Mucosa of descending colon (tissue), 3 donors: ENCODE data around the gene RPS5. TPM values are rescaled to one million over a fixed set of nuclear protein-coding genes. Genes with fewer than 3 reads are reported as not detected.

Source experiments
- ATAC-seq: fragments of 200-7000 bp; cut with Tn5 transposase; one replicate; pipeline ENCODE4 v1.9.1; 2020; ENCODE audit warnings: mild to moderate bottlenecking, moderate library complexity
- DNase-seq, 3 donors: peaks; one replicate each; pipeline ENCODE4 v3.0.0-alpha.2; 2020
- H3K36me3 ChIP-seq: fragments of 200-600 bp; one replicate; pipeline ENCODE4 v1.8.0; 2021; ENCODE audit warnings: low read depth, mild to moderate bottlenecking
- H3K4me1 ChIP-seq: fragments of 200-600 bp; one replicate; pipeline ENCODE4 v1.8.0; 2021; ENCODE audit warnings: low read depth, mild to moderate bottlenecking
- H3K4me3 ChIP-seq: fragments of 200-600 bp; one replicate; pipeline ENCODE4 v1.8.0; 2021; ENCODE audit warnings: mild to moderate bottlenecking
- H3K9me3 ChIP-seq: fragments of 200-600 bp; one replicate; pipeline ENCODE4 v1.8.0; 2021; ENCODE audit warnings: mild to moderate bottlenecking
- intact Hi-C, 2 donors: fragments of 100-400 bp; cut with DNase I in 1 of 2; cut with micrococcal nuclease in 1 of 2; formaldehyde crosslinking; loops; one replicate each; pipeline versions ENCODE4 v1.11.0 to v1.11.1; 2022; cut with DNase I, micrococcal nuclease
- total RNA-seq, 3 donors: library from RNA; stranded (reverse); fragmentation: NEBNext Ultra II Directional in 2 of 3; extraction: Animal tissue kit (Norgen Biotek cat#: 25700) in 2 of 3; gene quantifications; one replicate each; pipeline versions ENCODE4 v1.2.1 to v1.2.4, GENCODE V29; 2021 to 2023
- TF ChIP-seq, protein P1 (sequence below): fragments of 200-600 bp; IDR thresholded peaks from one replicate; pipeline ENCODE4 v1.8.0; 2022; ENCODE audit warnings: antibody characterized with exemption, mild to moderate bottlenecking
- donor health status: DM: no; HTN: no; CAD: no; lungs with moderate emphysema.
- donor health status: DM: no; HTN: no; CAD: no.
- donor health status: DM: no; HTN: yes; CAD: no.

Gene RPS5
- total RNA-seq, 3 donors from 2014 or later: 692 to 768 (median 754) TPM

DNA sequence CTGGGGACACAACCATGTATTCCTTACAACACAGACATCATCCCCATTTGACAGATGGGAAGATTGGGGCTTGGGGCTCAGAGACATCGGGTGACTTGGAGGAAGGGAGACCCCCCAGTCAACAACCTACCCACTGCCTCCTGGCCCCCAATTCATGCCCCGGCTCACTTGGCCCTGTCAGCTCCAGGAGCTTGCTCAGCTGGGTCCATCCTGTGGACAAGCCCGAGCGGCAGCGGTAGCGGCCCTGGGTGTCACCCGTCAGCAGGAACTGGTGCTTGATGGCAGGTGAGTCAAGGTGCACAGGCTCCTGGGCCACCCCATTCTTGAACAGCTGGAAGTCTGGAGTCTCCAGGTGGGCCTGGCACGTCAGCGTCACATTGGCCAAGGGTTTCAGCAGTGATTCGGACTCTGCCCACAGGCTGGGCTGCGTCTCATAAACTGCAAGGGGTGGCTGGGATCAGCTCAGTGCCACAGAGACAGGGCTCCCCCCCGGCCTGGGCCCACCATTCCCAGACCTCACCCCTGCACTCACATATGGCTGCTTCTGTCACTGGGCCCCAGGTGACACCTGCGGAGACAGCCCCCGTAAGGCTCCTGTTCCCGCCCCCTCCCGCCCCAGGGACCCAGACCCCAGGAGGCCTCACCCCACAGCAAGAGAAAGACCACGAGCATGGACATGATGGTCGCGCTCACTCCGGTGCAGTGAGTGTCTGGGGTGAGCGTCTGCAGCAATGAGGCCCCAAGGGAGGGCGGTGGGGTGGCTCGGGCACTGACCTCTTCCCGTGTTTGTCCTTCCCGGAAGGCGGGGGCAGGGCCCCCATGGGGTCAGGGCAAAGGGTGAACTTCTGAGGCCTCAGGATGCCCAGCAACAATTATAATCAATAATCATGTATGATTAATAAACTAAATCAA is 34.1 kb upstream of the RPS5 start, which contains the start of gene A1BG:
TSS of gene A1BG (minus strand) at position 733 of the 912 bp plus-strand sequence. CDS start at position 678, 55 bp downstream.
- DNase-seq (no peak), ATAC-seq (no peak)
- H3K4me3 ChIP-seq: no peak within 1 kb of the TSS
- intact Hi-C loops: no loop called here
- no peaks in the 10 kb centered on the region for H3K4me1 ChIP-seq
- H3K36me3 ChIP-seq: no peaks in the 10 kb centered on the region
- TF ChIP-seq, protein P1, sequence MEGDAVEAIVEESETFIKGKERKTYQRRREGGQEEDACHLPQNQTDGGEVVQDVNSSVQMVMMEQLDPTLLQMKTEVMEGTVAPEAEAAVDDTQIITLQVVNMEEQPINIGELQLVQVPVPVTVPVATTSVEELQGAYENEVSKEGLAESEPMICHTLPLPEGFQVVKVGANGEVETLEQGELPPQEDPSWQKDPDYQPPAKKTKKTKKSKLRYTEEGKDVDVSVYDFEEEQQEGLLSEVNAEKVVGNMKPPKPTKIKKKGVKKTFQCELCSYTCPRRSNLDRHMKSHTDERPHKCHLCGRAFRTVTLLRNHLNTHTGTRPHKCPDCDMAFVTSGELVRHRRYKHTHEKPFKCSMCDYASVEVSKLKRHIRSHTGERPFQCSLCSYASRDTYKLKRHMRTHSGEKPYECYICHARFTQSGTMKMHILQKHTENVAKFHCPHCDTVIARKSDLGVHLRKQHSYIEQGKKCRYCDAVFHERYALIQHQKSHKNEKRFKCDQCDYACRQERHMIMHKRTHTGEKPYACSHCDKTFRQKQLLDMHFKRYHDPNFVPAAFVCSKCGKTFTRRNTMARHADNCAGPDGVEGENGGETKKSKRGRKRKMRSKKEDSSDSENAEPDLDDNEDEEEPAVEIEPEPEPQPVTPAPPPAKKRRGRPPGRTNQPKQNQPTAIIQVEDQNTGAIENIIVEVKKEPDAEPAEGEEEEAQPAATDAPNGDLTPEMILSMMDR: no peak
- H3K9me3 ChIP-seq: no peaks in the 10 kb centered on the region

DNA sequence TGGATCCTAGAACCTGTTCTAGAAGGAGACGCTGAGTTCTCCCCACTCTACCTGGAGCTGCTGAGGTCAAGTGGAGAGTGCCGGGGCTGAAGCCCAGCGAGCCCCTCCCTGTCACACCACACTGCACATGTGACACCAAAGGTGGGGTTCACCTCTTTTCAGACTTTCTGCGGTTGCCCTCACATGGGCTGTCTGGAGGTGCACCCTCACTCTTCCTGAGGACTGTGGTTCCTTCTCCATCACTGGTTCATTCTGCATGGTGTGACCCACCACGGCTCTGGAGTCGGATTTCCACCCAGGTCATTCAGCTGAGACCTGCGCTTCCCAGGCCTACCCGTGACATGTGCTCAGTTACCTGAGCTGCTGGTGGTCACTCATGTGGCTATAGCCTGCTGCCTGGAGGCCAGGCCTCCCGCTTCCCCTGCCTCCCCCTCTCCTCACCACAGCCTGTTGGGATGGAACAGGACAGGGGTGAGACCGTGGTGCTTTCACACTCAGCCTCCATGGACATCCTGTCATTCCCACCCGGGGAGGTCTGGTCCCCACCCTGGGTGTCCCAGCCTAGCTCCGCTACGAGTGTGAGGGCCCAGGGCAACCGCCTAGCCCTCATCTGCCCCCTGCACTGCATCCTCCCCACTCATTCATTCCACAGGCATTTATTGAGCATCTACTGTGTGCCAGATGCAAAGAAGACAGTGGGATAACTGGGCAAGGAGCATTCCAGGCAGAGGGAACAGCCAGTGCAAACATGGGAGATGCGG is 33.2 kb upstream of the RPS5 start:
- intact Hi-C loops: no loop called here
- no peaks in the 10 kb centered on the region for H3K9me3 ChIP-seq
- no peaks in the 10 kb centered on the region for H3K4me1 ChIP-seq
- TF ChIP-seq, protein P1: no peak
- no peak overlapping the region for H3K4me3 ChIP-seq
- H3K36me3 ChIP-seq: no peaks in the 10 kb centered on the region
- DNase-seq (no peak), ATAC-seq (no peak)

DNA sequence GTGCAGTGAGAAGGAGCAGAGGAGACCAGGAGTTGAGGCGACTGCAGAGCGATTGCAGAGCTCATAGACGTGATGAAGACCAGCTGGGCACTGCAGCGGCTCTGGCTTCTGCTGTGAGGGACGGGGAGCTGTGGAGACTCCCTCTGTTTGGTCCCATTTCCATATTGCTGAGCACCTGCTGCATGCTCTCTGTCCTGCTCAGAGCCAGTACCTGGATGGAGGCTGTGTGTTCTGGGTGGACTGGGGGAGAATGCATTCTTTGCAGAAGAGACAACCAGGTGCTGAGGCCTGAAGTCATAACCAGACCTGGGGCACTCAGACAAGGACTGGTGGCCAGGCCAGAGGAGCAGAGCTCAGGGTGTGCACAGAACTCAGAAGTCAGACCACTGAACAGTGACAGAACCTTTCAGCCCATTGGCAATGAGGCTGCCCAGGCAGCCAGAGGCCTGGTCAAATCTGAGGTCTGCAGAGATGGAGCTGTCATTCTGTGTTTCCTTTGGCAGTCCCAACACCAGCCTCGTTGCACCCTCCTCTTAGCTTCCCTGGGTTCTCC is 32.5 kb upstream of the RPS5 start:
- DNase-seq: no peak
- Histone ChIP-seq H3K4me1 (no peaks in the 10 kb centered on the region), H3K9me3 (no peaks in the 10 kb centered on the region), H3K4me3 (no peak overlapping the region), H3K36me3 (no peaks in the 10 kb centered on the region)
- TF ChIP-seq, protein P1: no peak
- intact Hi-C loops: no loop called here
- ATAC-seq: no peak

DNA sequence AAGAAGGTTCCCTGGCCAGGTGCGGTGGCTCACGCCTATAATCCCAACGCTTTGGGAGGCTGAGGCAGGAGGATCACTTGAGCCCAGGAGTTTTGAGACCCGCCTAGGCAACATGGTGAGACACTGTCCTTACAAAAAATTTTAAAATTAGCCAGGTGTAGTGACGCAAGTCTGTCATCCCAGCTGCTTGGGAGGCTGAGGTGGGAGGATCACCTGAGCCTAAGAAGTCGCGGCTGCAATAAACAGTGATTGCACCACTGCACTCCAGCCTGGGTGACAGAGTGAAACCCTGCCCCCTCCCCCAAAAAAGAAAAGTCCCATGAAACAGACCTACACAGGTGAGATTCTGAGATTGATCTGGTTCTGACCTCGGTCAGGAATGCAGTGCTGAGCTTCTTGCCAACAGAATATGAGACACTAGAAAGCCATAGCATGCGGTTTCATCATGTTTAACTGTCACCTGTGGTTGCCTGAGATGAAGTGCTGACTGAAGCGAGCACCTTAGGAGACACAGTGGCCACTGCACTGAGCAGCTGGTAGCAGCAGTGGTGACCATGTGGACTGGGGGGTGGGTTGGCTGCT is 31.8 kb upstream of the RPS5 start:
- Histone ChIP-seq H3K4me1 (no peaks in the 10 kb centered on the region), H3K4me3 (no peak overlapping the region), H3K9me3 (no peaks in the 10 kb centered on the region), H3K36me3 (no peaks in the 10 kb centered on the region)
- DNase-seq (no peak), ATAC-seq (no peak)
- TF ChIP-seq, protein P1: no peak
- intact Hi-C loops: no loop called here

DNA sequence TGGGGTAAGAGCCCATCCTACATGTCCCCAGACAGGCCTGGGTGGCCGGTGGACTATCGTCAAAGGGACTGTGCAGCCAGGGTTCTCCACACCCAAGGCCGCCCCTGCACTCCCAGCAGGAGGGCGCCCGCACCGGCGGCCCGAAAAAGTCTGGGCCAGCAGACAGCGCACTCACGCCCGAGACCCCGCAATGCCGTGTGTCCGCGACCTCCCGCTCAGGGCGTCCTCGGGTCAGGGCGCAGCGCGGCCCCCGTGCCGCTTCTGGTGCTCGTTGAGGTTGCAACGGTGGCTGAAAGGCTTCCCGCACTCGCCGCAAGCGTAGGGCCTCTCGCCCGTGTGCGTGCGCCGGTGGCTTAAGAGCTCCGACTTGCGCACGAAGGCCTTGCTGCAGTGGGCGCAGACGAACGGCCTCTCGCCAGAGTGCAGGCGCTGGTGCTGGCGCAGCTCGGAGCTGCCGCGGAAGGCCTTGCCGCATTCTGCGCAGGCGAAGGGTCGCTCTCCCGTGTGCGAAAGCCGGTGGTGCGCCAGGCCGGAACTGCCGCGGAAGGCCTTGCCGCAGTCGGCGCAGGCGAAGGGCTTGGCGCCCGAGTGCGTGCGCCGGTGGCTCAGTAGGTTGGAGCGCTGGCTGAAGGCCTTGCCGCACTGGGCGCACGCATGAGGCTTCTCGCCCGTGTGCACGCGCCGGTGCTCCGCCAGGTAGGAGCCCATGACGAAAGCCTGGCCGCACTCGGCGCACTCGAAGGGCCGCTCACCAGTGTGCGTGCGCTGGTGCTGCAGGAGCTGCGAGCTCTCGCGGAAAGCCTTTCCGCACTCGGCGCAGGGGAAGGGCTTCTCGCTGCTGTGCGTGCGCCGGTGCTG is 30.9 kb upstream of the RPS5 start:
- intact Hi-C loops: no loop called here
- H3K4me1 ChIP-seq: no peaks in the 10 kb centered on the region
- no peak for DNase-seq
- ATAC-seq: peak; percentile 19
- H3K9me3 ChIP-seq: no peaks in the 10 kb centered on the region
- no peaks in the 10 kb centered on the region for H3K36me3 ChIP-seq
- no peak overlapping the region for H3K4me3 ChIP-seq
- TF ChIP-seq, protein P1: no peak
